PC-9 (cell line): ENCODE results near the gene COL20A1.

Experiments
- CTCF ChIP-seq: fragments of 200-600 bp; sonication (generic); conservative IDR thresholded peaks from 2 replicates; pipeline ENCODE4 v1.6.1; 2017; ENCODE audit warnings: mixed run types, antibody characterized with exemption, mild to moderate bottlenecking, moderate library complexity
- EZH2 ChIP-seq: fragments of 200-600 bp; sonication (generic); IDR thresholded peaks from 2 replicates; pipeline ENCODE4 v1.8.0; 2017; ENCODE audit warnings: antibody characterized with exemption, low read depth

DNA sequence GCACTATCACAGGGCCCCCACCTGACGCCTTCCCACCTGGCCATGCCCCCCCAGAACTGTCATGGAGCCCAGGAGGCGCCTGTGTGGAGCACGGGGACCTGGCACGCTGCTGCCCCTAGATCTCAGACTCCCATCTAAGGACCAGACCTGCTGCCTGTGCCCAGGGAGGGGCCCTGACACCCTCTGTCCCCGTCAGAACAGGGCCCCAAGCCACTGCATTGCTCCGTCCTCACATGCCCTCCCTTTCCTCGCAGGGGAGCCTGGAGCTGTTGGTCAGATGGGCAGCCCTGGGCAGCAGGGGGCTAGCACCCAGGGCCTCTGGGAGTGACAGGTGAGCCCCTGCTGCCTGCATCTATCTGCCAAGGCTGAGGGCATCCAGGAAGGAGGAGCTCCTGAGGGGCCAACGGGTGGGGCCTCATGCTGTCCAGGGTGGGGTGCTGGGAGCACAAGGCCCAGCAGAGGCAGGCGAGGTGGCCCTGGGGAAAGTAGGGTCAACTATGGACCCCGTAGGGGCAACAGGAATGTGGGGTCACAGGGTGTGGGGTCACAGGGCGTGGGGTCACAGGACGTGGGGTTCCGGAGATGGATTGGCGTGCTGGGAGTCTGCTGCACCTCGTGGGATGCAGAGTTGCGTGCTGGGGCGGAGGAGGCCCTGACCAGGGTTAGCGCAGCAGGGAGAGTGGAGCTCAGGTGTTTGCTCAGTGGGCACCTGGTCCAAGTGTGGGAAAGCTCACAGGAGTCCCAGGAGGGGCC, 36.5 kb downstream of the COL20A1 start:
- TF ChIP-seq CTCF (no peak), EZH2 (no peak)
